ENCODE results near the gene OXLD1.
A peak's percentile ranks its signal among the peaks of the same experiment; 100 is the strongest.

The OXLD1 gene

GRCh38 chr17:81707725-81708646 is 41.6 kb upstream of the OXLD1 start:
- ChIA-PET POLR2A (interaction anchor here (1.0 to 1.9 kb wide), 3 partner anchors 12 to 24 kb away, joined by 3 to 9 read pairs (median 6); partner anchors contain the start of genes ARL16 and HGS), CTCF (no interaction called here)
- DNase-seq (ENCODE audit: extremely low spot score), result no peak
- TF ChIP-seq HDGF (IDR thresholded peaks at IDR 0.05; ENCODE audit: borderline replicate concordance), result peak; percentile 18; the same call in 1 of the 2 replicates
- no peak for TF ChIP-seq FOXA1 (IDR thresholded peaks at IDR 0.05)
- TF ChIP-seq SUZ12 (IDR thresholded peaks at IDR 0.05), result no peak

GRCh38 chr17:81706757-81707624 is 40.6 kb upstream of the OXLD1 start:
- DNase-seq (ENCODE audit: extremely low spot score), result no peak
- no peak for TF ChIP-seq LEF1 (IDR thresholded peaks at IDR 0.05; ENCODE audit: borderline replicate concordance)
- no peak for TF ChIP-seq CTBP1 (IDR thresholded peaks at IDR 0.05; ENCODE audit: borderline replicate concordance)
- TF ChIP-seq HDGF (IDR thresholded peaks at IDR 0.05; ENCODE audit: borderline replicate concordance), result no peak
- TF ChIP-seq ELF4 (IDR thresholded peaks at IDR 0.05), result no peak
- TF ChIP-seq ARNT (IDR thresholded peaks at IDR 0.05), result no peak
- no peak for TF ChIP-seq ZNF384 (IDR thresholded peaks at IDR 0.05)
- no peak for TF ChIP-seq FOXK2 (IDR thresholded peaks at IDR 0.05)
- no peak for TF ChIP-seq TARDBP (IDR thresholded peaks at IDR 0.05)
- no peak for TF ChIP-seq NFRKB (IDR thresholded peaks at IDR 0.05)
- TF ChIP-seq BHLHE40 (IDR thresholded peaks at IDR 0.05; ENCODE audit: borderline replicate concordance), result no peak
- no peak for TF ChIP-seq FOXM1 (IDR thresholded peaks at IDR 0.05; ENCODE audit: borderline replicate concordance)
- CTCF ChIA-PET, result no interaction called here
- POLR2A ChIA-PET, result interaction anchor here (0.7 to 0.8 kb wide), 2 partner anchors 22 to 41 kb away, joined by 3 read pairs; no protein-coding TSS in a partner anchor

GRCh38 chr17:81706232-81706611 is 39.8 kb upstream of the OXLD1 start:
- ChIA-PET POLR2A (interaction anchor here (0.7 kb wide), 1 partner anchor 22 kb away, joined by 3 read pairs; no protein-coding TSS in a partner anchor), CTCF (no interaction called here)
- no peak for TF ChIP-seq FOXM1 (IDR thresholded peaks at IDR 0.05; ENCODE audit: borderline replicate concordance)
- no peak for TF ChIP-seq SP1 (IDR thresholded peaks at IDR 0.05)
- TF ChIP-seq LEF1 (IDR thresholded peaks at IDR 0.05; ENCODE audit: borderline replicate concordance), result no peak
- TF ChIP-seq PKNOX1 (IDR thresholded peaks at IDR 0.05), result no peak
- no peak for TF ChIP-seq TARDBP (IDR thresholded peaks at IDR 0.05)
- TF ChIP-seq SUZ12 (IDR thresholded peaks at IDR 0.05), result no peak
- no peak for DNase-seq (ENCODE audit: extremely low spot score)

- ChIA-PET POLR2A (no interaction called here), CTCF (no interaction called here)
- no peak for TF ChIP-seq L3MBTL2 (conservative IDR thresholded peaks at IDR 0.05)
- no peak for TF ChIP-seq LEF1 (IDR thresholded peaks at IDR 0.05; ENCODE audit: borderline replicate concordance)
- TF ChIP-seq FOXK2 (IDR thresholded peaks at IDR 0.05), result no peak
- TF ChIP-seq ELF4 (IDR thresholded peaks at IDR 0.05), result no peak
- no peak for TF ChIP-seq CTBP1 (IDR thresholded peaks at IDR 0.05; ENCODE audit: borderline replicate concordance)
- TF ChIP-seq FOXM1 (IDR thresholded peaks at IDR 0.05; ENCODE audit: borderline replicate concordance), result no peak
- no peak for TF ChIP-seq TARDBP (IDR thresholded peaks at IDR 0.05)
- TF ChIP-seq ZNF384 (IDR thresholded peaks at IDR 0.05), result no peak
- no peak for TF ChIP-seq HDGF (IDR thresholded peaks at IDR 0.05; ENCODE audit: borderline replicate concordance)
- no peak for TF ChIP-seq NFRKB (IDR thresholded peaks at IDR 0.05)
- no peak for TF ChIP-seq PKNOX1 (IDR thresholded peaks at IDR 0.05)
- TF ChIP-seq ARNT (IDR thresholded peaks at IDR 0.05), result no peak
- no peak for TF ChIP-seq FOXA1 (IDR thresholded peaks at IDR 0.05)
- no peak for TF ChIP-seq SP1 (IDR thresholded peaks at IDR 0.05)
- no peak for TF ChIP-seq BHLHE40 (IDR thresholded peaks at IDR 0.05; ENCODE audit: borderline replicate concordance)
- TF ChIP-seq SUZ12 (IDR thresholded peaks at IDR 0.05), result no peak
- DNase-seq (ENCODE audit: extremely low spot score), result no peak
These were observed 39.3 kb upstream of the OXLD1 start for GRCh38 chr17:81705518-81706231.

GRCh38 chr17:81703747-81704654 is 37.6 kb upstream of the OXLD1 start:
- TF ChIP-seq ARNT (IDR thresholded peaks at IDR 0.05) (no peak), SUZ12 (IDR thresholded peaks at IDR 0.05) (no peak), PKNOX1 (IDR thresholded peaks at IDR 0.05) (no peak), FOXM1 (IDR thresholded peaks at IDR 0.05; ENCODE audit: borderline replicate concordance) (no peak)
- DNase-seq (ENCODE audit: extremely low spot score), result no peak
- CTCF ChIA-PET, result no interaction called here
- POLR2A ChIA-PET, result interaction anchor here (0.6 to 4.1 kb wide), 20 partner anchors 10 to 169 kb away, joined by 3 to 120 read pairs (median 5); partner anchors contain the start of genes ARL16, CCDC137, FAAP100 and HGS

Measured in HEK293T (cell line).